CD4-positive, alpha-beta T cell (primary cell): ENCODE data around the gene CRIM1. TPM values are rescaled to one million over a fixed set of nuclear protein-coding genes. Genes with fewer than 3 reads are reported as not detected.

ENCODE experiments used
- ATAC-seq: fragments of 200-7000 bp; cut with Tn5 transposase; one replicate; pipeline ENCODE4 v1.10.0; 2022; ENCODE audit warnings: mild to moderate bottlenecking; ENCODE audit not compliant: poor library complexity
- CTCF ChIA-PET: fragments of 350-600 bp; sonication (Branson Sonifier 250); formaldehyde crosslinking; loops from one replicate; lab custom pipeline; 2021; ENCODE audit warnings: antibody characterized with exemption, inconsistent platforms; lab: Charles Lee
- POLR2A ChIA-PET: fragments of 350-600 bp; sonication (Branson Sonifier 250); formaldehyde crosslinking; loops from one replicate; lab custom pipeline; 2021; ENCODE audit warnings: antibody characterized with exemption, inconsistent platforms; lab: Charles Lee
- DNase-seq, 14 experiments: peaks; one replicate each; pipeline ENCODE4 v3.0.0-alpha.2; 2013 to 2020; ENCODE audit warnings: mixed read lengths in 2 of 14
- H3K27ac ChIP-seq, 2 donors: one replicate each; pipeline versions ENCODE4 v1.5.1 to v1.7.0; 2013; ENCODE audit warnings: low read length in 2 of 2, low read depth in 1 of 2, mild to moderate bottlenecking in 1 of 2
- H3K27me3 ChIP-seq, 2 experiments: 1 replicate in 1 of 2; 2 replicates in 1 of 2; pipeline versions ENCODE4 v1.6.1 to v1.7.0; 2013; ENCODE audit warnings: low read length in 2 of 2, control low read depth in 1 of 2, mild to moderate bottlenecking in 1 of 2, moderate library complexity in 1 of 2; ENCODE audit not compliant: insufficient read depth in 2 of 2, control insufficient read depth in 1 of 2
- H3K36me3 ChIP-seq: one replicate; pipeline ENCODE4 v1.6.1; 2013; ENCODE audit warnings: low read length, control low read depth; ENCODE audit not compliant: insufficient read depth
- H3K4me1 ChIP-seq: one replicate; pipeline ENCODE4 v1.6.1; 2013; ENCODE audit warnings: low read length, control low read depth; ENCODE audit not compliant: insufficient read depth
- H3K4me3 ChIP-seq: one replicate; pipeline ENCODE4 v1.5.1; 2013; ENCODE audit warnings: mild to moderate bottlenecking, low read length, moderate library complexity
- H3K9me3 ChIP-seq, 2 experiments: 1 replicate in 1 of 2; 2 replicates in 1 of 2; pipeline versions ENCODE4 v1.6.1 to v1.7.0; 2013; ENCODE audit warnings: low read length in 2 of 2, mild to moderate bottlenecking in 2 of 2, control low read depth in 1 of 2, moderate library complexity in 1 of 2; ENCODE audit not compliant: control insufficient read depth in 1 of 2, insufficient read depth in 1 of 2
- H3K27ac Mint-ChIP-seq: one replicate; pipeline ENCODE4 v1.8.0; 2020; ENCODE audit warnings: mixed read lengths
- H3K27me3 Mint-ChIP-seq: one replicate; pipeline ENCODE4 v1.8.0; 2021; ENCODE audit warnings: mixed read lengths
- H3K36me3 Mint-ChIP-seq: one replicate; pipeline ENCODE4 v1.8.0; 2021; ENCODE audit warnings: low read depth, mixed read lengths
- H3K4me1 Mint-ChIP-seq: one replicate; pipeline ENCODE4 v1.8.0; 2021; ENCODE audit warnings: low read depth, mixed read lengths
- H3K4me3 Mint-ChIP-seq: one replicate; pipeline ENCODE4 v1.8.0; 2020; ENCODE audit warnings: mild to moderate bottlenecking, mixed read lengths
- H3K9me3 Mint-ChIP-seq: one replicate; pipeline ENCODE4 v1.8.0; 2020; ENCODE audit warnings: mixed read lengths
- intact Hi-C, 2 experiments: fragments of 100-400 bp; cut with DNase I in 1 of 2; cut with micrococcal nuclease in 1 of 2; formaldehyde crosslinking; loops; one replicate each; pipeline versions ENCODE4 v1.15.1 to v1.9.0; 2023 to 2025; cut with DNase I, micrococcal nuclease
- total RNA-seq, 174 experiments: library from RNA in 2 of 174; stranded (reverse) in 2 of 174; gene quantifications; one replicate each; pipeline ENCODE4 v1.2.3 and lab custom pipeline; 2021 to 2026
- TF ChIP-seq, protein P1 (sequence below): fragments of 200-600 bp; IDR thresholded peaks from one replicate; pipeline ENCODE4 v1.8.0; 2022; ENCODE audit warnings: antibody characterized with exemption, mild to moderate bottlenecking

CRIM1 gene
- total RNA-seq, 2 experiments from 2014 or later, result 1.1 to 1.7 TPM

DNA sequence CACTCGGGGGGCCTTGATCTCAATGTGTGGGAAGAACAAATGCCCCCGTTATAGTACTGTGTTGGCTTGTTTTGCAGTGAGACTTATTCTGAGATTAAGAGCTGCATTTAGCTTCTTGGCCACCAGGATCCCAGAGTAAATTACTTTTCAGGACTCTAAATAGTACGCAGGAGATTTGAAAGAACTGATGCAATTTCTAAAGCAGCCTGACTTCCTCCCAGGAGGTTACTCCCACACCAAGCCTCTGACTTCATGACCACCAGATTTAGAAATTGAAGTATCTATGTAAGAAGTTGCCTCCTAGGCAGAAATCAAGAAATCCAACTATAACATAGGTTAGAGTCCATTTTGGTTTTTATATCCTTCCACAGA is 175.4 kb downstream of the CRIM1 start:
- no peaks in the 10 kb centered on the region for H3K27me3 Mint-ChIP-seq
- intact Hi-C loops, result no loop called here
- no peaks in the 10 kb centered on the region for H3K27me3 ChIP-seq
- H3K36me3 ChIP-seq, result no peaks in the 10 kb centered on the region
- DNase-seq (no peak), ATAC-seq (no peak)
- H3K4me3 ChIP-seq, result no peak overlapping the region
- H3K27ac ChIP-seq, result no peak overlapping the region
- H3K9me3 ChIP-seq, result peaks cover 0 to 7% of the 10 kb centered on the region in 2 experiments
- CTCF ChIA-PET, result no interaction called here
- TF ChIP-seq, protein P1, sequence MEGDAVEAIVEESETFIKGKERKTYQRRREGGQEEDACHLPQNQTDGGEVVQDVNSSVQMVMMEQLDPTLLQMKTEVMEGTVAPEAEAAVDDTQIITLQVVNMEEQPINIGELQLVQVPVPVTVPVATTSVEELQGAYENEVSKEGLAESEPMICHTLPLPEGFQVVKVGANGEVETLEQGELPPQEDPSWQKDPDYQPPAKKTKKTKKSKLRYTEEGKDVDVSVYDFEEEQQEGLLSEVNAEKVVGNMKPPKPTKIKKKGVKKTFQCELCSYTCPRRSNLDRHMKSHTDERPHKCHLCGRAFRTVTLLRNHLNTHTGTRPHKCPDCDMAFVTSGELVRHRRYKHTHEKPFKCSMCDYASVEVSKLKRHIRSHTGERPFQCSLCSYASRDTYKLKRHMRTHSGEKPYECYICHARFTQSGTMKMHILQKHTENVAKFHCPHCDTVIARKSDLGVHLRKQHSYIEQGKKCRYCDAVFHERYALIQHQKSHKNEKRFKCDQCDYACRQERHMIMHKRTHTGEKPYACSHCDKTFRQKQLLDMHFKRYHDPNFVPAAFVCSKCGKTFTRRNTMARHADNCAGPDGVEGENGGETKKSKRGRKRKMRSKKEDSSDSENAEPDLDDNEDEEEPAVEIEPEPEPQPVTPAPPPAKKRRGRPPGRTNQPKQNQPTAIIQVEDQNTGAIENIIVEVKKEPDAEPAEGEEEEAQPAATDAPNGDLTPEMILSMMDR, result no peak
- peaks cover 8% of the 10 kb centered on the region for H3K36me3 Mint-ChIP-seq
- no peak overlapping the region for H3K27ac Mint-ChIP-seq
- no peak overlapping the region for H3K4me3 Mint-ChIP-seq
- H3K9me3 Mint-ChIP-seq, result no peaks in the 10 kb centered on the region
- H3K4me1 ChIP-seq, result no peaks in the 10 kb centered on the region
- POLR2A ChIA-PET, result no interaction called here
- H3K4me1 Mint-ChIP-seq, result no peaks in the 10 kb centered on the region

GRCh38 chr2:36534275-36534799 is 178.8 kb downstream of the CRIM1 start:
- H3K27ac Mint-ChIP-seq, result no peak overlapping the region
- ChIA-PET POLR2A (no interaction called here), CTCF (no interaction called here)
- H3K36me3 Mint-ChIP-seq, result no peaks in the 10 kb centered on the region
- DNase-seq (no peak), ATAC-seq (no peak)
- no peak overlapping the region for H3K4me3 Mint-ChIP-seq
- H3K9me3 Mint-ChIP-seq, result no peaks in the 10 kb centered on the region
- Histone ChIP-seq H3K9me3 (peaks cover 0 to 7% of the 10 kb centered on the region in 2 experiments), H3K27me3 (no peaks in the 10 kb centered on the region), H3K36me3 (no peaks in the 10 kb centered on the region), H3K4me3 (no peak overlapping the region), H3K4me1 (no peaks in the 10 kb centered on the region), H3K27ac (no peak overlapping the region)
- H3K27me3 Mint-ChIP-seq, result no peaks in the 10 kb centered on the region
- TF ChIP-seq, protein P1, result no peak
- intact Hi-C loops, result no loop called here
- no peaks in the 10 kb centered on the region for H3K4me1 Mint-ChIP-seq

DNA sequence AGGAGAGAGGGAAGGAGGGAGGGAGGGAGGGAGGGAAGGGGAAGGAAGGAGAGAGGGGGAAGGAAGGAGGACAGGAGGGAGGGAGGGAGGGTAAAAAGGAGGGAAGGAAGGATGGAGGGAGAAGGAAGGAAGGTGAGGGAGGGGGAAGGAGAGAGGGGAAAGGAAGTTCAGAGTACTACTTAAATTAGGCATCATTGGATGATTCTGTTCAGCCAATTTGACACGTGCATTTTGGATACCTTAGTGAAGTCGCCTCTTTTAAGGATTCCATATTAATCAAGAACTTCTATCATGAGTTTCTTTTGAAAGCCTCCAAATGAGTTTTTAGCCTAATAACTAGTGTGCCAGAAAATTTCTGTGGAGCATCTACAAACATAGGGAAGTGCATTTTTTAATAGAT is 179.5 kb downstream of the CRIM1 start:
- no peaks in the 10 kb centered on the region for H3K36me3 Mint-ChIP-seq
- no peak for DNase-seq
- H3K4me3 Mint-ChIP-seq, result no peak overlapping the region
- H3K36me3 ChIP-seq, result no peaks in the 10 kb centered on the region
- no peaks in the 10 kb centered on the region for H3K9me3 Mint-ChIP-seq
- no peak overlapping the region for H3K27ac ChIP-seq
- CTCF ChIA-PET, result no interaction called here
- H3K4me1 Mint-ChIP-seq, result no peaks in the 10 kb centered on the region
- no peaks in the 10 kb centered on the region for H3K27me3 Mint-ChIP-seq
- no peaks in the 10 kb centered on the region for H3K27me3 ChIP-seq
- TF ChIP-seq, protein P1, result no peak
- H3K9me3 ChIP-seq, result peaks cover 0 to 7% of the 10 kb centered on the region in 2 experiments
- no peak for ATAC-seq
- intact Hi-C loops, result no loop called here
- H3K4me3 ChIP-seq, result no peak overlapping the region
- H3K4me1 ChIP-seq, result no peaks in the 10 kb centered on the region
- POLR2A ChIA-PET, result no interaction called here
- H3K27ac Mint-ChIP-seq, result no peak overlapping the region
